Activated CD8-positive, alpha-beta memory T cell treated with anti-CD3 and anti-CD28 coated beads for 36 hours (primary cell): ENCODE results near the gene COL8A2. TPM values are rescaled to one million over a fixed set of nuclear protein-coding genes. Genes with fewer than 3 reads are reported as not detected.

Experiments
- CTCF ChIA-PET: fragments of 350-600 bp; sonication (Branson Sonifier 250); formaldehyde crosslinking; loops from one replicate; lab custom pipeline; 2021; ENCODE audit warnings: antibody characterized with exemption; lab: Charles Lee
- POLR2A ChIA-PET: fragments of 350-600 bp; sonication (Branson Sonifier 250); formaldehyde crosslinking; loops from one replicate; lab custom pipeline; 2021; ENCODE audit warnings: antibody characterized with exemption; lab: Charles Lee
- total RNA-seq, 2 experiments: library from RNA; stranded (reverse); gene quantifications; one replicate each; pipeline ENCODE4 v1.2.3, GENCODE V29; 2021

COL8A2 gene
- total RNA-seq, result under 1 TPM; 0.38 to 0.48 TPM

- ChIA-PET POLR2A (no interaction called here), CTCF (no interaction called here)
Measured at GRCh38 chr1:36125129-36125991, at the start of gene COL8A2. Gene COL8A2 (minus strand): TSS chr1:36125222. CDS start chr1:36100242, 24,980 bp downstream.

- POLR2A ChIA-PET, result interaction anchor here (0.9 kb wide), 1 partner anchor 8 kb away, joined by 6 read pairs; no protein-coding TSS in a partner anchor
Measured at GRCh38 chr1:36174713-36175112, 49.7 kb upstream of the COL8A2 start.

GRCh38 chr1:36172983-36173382 is 48.0 kb upstream of the COL8A2 start:
- POLR2A ChIA-PET, result no interaction called here
- CTCF ChIA-PET, result interaction anchor here (1.2 to 1.9 kb wide), 4 partner anchors 12 to 38 kb away, joined by 3 to 5 read pairs (median 4); no protein-coding TSS in a partner anchor

More at GRCh38 chr1:36174713-36175112, 49.7 kb upstream of the COL8A2 start:
- CTCF ChIA-PET, result interaction anchor here (0.9 to 1.9 kb wide), 2 partner anchors 13 to 25 kb away, joined by 3 to 5 read pairs; partner anchors contain the start of gene TRAPPC3

GRCh38 chr1:36172017-36172747 is 47.2 kb upstream of the COL8A2 start:
- ChIA-PET POLR2A (no interaction called here), CTCF (interaction anchor here (1.2 to 1.5 kb wide), 3 partner anchors 12 to 37 kb away, joined by 3 to 5 read pairs (median 4); no protein-coding TSS in a partner anchor)

GRCh38 chr1:36170643-36171412 is 45.8 kb upstream of the COL8A2 start:
- CTCF ChIA-PET, result interaction anchor here (1.2 to 2.1 kb wide), 3 partner anchors 10 to 21 kb away, joined by 5 to 8 read pairs (median 7); partner anchors contain the start of gene TRAPPC3

GRCh38 chr1:36168514-36168913 is 43.5 kb upstream of the COL8A2 start:
- CTCF ChIA-PET, result interaction anchor here (2.1 kb wide), 1 partner anchor 19 kb away, joined by 6 read pairs; the partner anchor contains the start of gene TRAPPC3
- POLR2A ChIA-PET, result no interaction called here

More at GRCh38 chr1:36170643-36171412, 45.8 kb upstream of the COL8A2 start:
- POLR2A ChIA-PET, result interaction anchor here (0.8 to 1.4 kb wide), 2 partner anchors 15 to 21 kb away, joined by 4 to 5 read pairs; partner anchors contain the start of gene MAP7D1

- ChIA-PET POLR2A (no interaction called here), CTCF (interaction anchor here (2.1 kb wide), 1 partner anchor 18 kb away, joined by 6 read pairs; the partner anchor contains the start of gene TRAPPC3)
Measured at GRCh38 chr1:36166938-36167905, 42.2 kb upstream of the COL8A2 start.

DNA sequence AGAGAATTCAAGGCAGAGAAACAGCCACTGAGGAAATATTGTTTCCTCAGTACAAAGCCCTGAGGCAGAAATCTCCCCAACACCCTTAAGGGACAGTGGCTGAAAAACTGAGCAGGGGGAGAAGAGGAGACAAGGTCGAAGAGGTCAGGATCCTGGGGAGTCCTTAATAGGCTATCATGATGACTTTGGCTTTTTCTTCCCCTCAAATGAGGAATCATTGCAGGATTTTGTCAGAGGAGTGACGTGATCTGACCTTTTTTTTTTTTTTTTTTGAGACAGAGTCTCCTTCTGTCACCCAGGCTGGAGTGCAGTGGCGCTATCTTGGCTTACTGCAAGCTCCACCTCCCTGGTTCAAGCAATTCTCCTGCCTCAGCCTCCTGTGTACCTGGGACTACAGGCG is 41.1 kb upstream of the COL8A2 start:
- ChIA-PET CTCF (no interaction called here), POLR2A (interaction anchor here (0.6 kb wide), 1 partner anchor 52 kb away, joined by 3 read pairs; no protein-coding TSS in a partner anchor)

DNA sequence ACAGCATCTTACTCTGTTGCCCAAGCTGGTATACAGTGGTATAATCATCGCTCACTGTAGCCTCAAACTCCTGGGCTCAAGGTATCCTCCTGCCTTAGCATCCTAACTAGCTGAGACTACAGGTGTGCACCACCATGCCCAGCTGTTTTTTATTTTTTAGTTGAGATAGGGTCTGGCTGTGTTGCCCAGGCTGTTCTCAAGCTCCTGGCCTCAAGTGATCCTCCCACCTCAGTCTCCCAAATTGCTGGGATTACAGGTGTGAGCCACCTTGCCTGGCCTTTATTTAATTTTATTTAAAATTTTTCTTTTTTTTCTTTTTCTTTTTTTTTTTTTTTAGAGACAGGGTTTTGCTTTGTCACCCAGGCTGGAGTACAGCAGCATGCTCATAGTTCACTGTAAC is 40.1 kb upstream of the COL8A2 start:
- ChIA-PET CTCF (interaction anchor here (0.8 kb wide), 1 partner anchor 18 kb away, joined by 3 read pairs; no protein-coding TSS in a partner anchor), POLR2A (no interaction called here)

GRCh38 chr1:36164361-36164760 is 39.3 kb upstream of the COL8A2 start:
- CTCF ChIA-PET, result interaction anchor here (5.3 kb wide), 1 partner anchor 14 kb away, joined by 49 read pairs; the partner anchor contains the start of gene TRAPPC3
- POLR2A ChIA-PET, result no interaction called here

- ChIA-PET POLR2A (interaction anchor here (0.8 to 1.3 kb wide), 2 partner anchors 14 to 60 kb away, joined by 3 to 7 read pairs; partner anchors contain the start of genes THRAP3 and TRAPPC3), CTCF (interaction anchor here (4.8 to 5.3 kb wide), 2 partner anchors 13 to 25 kb away, joined by 30 to 49 read pairs; partner anchors contain the start of gene TRAPPC3)
Measured at GRCh38 chr1:36163426-36163825, 38.4 kb upstream of the COL8A2 start.

DNA sequence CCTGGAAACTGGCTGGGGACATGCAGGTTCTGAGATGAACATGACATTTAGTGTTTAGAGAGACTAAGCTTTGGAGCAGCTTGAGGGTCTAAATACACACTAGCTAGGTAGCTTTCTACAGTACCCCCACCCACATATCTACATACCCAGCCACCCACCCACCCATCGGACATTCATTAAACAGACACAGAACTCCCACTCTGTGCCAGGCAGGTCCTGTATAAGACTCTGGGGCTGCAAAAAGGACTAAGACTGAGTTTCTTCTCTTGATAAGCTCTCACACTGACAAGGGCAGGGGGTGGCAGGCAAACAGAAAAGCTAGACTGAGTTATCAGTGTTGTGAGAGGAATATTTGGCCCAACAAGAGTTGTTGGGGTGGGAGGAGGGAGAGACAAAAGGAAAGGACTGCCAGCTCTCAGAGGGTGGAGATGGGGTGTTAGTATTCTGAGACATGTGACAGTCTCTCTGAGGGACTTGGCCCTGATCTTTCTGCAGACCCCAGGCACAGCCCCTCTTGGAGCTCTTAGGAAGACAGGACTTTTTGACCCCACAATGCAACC is 37.7 kb upstream of the COL8A2 start:
- ChIA-PET CTCF (interaction anchor here (0.9 to 5.3 kb wide), 5 partner anchors 13 to 123 kb away, joined by 3 to 49 read pairs (median 10); partner anchors contain the start of gene TRAPPC3), POLR2A (interaction anchor here (0.6 to 1.3 kb wide), 3 partner anchors 13 to 61 kb away, joined by 3 to 7 read pairs (median 3); partner anchors contain the start of gene THRAP3)

DNA sequence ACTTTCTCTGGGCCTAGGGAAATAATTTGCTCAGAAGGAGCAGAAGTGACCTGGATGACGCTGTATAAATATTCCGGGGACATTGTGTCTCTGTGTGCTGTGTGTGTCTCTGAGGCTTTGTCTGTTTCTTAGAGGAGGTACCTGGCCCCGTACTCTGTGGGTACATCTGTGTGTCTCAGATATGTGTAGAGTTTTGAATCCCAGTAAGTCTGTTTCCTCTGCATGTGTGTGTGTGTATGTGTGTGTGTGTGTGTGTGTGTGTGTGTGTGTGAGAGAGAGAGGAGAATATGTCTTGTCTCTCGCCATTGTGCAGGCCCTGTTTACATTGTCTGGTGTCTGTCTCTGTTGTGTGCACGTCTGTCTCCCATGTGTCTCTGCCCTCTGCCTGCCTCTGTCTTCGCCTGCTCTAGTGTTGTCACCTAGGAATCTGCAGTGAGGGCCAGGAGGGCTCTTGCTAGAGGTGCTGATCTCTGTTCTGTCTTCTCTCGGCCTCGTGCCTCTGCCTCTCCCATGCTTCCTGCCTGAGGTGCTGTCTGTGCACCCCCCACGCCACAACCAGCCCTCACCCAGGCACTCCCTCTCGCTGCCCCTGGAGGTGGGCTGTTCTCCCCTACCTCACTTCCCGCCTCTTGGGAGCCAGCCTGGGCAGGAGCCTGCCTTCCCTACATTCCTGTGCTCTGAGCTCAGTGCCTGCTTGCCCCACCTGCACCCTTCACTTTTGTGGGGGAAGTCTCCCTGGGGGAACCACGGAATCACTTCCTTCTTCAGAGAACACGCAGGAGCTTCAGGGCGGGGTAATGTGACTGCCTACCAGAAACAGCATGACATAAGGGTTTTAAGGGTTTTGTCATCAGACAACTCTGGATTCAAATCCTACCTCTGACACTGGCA is 36.9 kb upstream of the COL8A2 start:
- ChIA-PET CTCF (interaction anchor here (0.9 to 5.3 kb wide), 10 partner anchors 8 to 224 kb away, joined by 3 to 49 read pairs (median 5); partner anchors contain the start of genes STK40 and TRAPPC3), POLR2A (interaction anchor here (0.6 to 1.9 kb wide), 6 partner anchors 12 to 62 kb away, joined by 3 to 26 read pairs (median 6); partner anchors contain the start of genes THRAP3 and TRAPPC3)

- ChIA-PET CTCF (interaction anchor here (0.9 to 5.3 kb wide), 14 partner anchors 9 to 240 kb away, joined by 3 to 49 read pairs (median 5); partner anchors contain the start of genes STK40, THRAP3 and TRAPPC3), POLR2A (interaction anchor here (0.6 to 1.9 kb wide), 4 partner anchors 11 to 232 kb away, joined by 3 to 26 read pairs (median 6); partner anchors contain the start of genes THRAP3 and TRAPPC3)
Measured at GRCh38 chr1:36160949-36161485, 36.0 kb upstream of the COL8A2 start.
